GM10266 (cell line): Measurements from ENCODE around the gene FAM174B.

Experiments used
- DNase-seq: peaks from one replicate; pipeline ENCODE4 v3.0.0; 2012; ENCODE audit errors: extremely low spot score
- TF ChIP-seq, protein P1 (sequence below): IDR thresholded peaks from 2 replicates; pipeline ENCODE4 v1.5.1; 2012; ENCODE audit warnings: mild to moderate bottlenecking, low read depth; ENCODE audit not compliant: control insufficient read depth, insufficient read depth; ENCODE audit errors: missing control alignments

Gene FAM174B

GRCh38 chr15:92655178-92655995, at the start of gene FAM174B:
TSS of gene FAM174B (minus strand) at chr15:92655775.
- DNase-seq = peak; percentile 78
- TF ChIP-seq, protein P1, sequence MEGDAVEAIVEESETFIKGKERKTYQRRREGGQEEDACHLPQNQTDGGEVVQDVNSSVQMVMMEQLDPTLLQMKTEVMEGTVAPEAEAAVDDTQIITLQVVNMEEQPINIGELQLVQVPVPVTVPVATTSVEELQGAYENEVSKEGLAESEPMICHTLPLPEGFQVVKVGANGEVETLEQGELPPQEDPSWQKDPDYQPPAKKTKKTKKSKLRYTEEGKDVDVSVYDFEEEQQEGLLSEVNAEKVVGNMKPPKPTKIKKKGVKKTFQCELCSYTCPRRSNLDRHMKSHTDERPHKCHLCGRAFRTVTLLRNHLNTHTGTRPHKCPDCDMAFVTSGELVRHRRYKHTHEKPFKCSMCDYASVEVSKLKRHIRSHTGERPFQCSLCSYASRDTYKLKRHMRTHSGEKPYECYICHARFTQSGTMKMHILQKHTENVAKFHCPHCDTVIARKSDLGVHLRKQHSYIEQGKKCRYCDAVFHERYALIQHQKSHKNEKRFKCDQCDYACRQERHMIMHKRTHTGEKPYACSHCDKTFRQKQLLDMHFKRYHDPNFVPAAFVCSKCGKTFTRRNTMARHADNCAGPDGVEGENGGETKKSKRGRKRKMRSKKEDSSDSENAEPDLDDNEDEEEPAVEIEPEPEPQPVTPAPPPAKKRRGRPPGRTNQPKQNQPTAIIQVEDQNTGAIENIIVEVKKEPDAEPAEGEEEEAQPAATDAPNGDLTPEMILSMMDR = peak; percentile 1

DNA sequence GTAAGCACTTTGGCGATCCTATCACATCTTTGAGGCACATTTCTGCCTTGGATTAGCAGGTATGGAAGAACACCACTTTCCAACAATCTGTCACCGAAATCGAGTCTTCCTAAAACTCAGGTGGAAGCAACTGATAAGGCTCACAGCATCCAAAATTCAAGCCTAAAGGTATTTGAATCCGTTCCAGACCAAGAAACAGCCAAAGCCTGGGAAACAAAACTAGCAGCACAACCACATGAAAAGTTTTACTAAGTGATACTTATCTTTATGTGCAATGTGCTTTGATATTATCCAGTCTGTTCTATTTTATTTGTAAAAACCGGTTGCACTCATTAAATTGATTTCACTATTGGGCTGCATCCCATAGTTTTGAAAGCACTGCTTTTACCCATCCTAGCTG, 40.5 kb upstream of the FAM174B start:
- TF ChIP-seq, protein P1 = no peak
- DNase-seq = no peak

GRCh38 chr15:92693691-92694331, 38.2 kb upstream of the FAM174B start:
- TF ChIP-seq, protein P1 = peak; percentile 23
- no peak for DNase-seq

GRCh38 chr15:92690395-92690794, 34.8 kb upstream of the FAM174B start:
- TF ChIP-seq, protein P1 = no peak
- DNase-seq = no peak

GRCh38 chr15:92687746-92688145, 32.2 kb upstream of the FAM174B start:
- TF ChIP-seq, protein P1 = no peak
- no peak for DNase-seq

DNA sequence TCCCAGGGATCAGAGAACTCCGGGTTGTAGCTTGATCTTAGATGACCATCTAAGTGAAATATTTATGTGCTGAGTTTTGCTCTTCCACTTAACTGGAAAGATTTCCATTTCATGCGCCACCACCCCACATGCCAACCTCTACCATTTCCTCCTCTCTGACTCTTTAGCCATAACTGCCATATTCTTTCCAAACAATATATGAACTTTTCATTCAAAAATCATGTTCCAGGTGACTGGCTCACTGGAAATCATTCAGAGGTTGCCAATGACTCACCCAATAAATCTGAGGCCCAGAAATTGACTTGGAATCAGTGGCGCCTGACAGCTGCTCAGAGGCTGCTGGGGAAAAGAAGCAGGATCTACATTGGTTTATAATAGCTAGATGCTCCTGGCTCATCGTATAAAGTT, 31.6 kb upstream of the FAM174B start:
- TF ChIP-seq, protein P1 = no peak
- DNase-seq = no peak

DNA sequence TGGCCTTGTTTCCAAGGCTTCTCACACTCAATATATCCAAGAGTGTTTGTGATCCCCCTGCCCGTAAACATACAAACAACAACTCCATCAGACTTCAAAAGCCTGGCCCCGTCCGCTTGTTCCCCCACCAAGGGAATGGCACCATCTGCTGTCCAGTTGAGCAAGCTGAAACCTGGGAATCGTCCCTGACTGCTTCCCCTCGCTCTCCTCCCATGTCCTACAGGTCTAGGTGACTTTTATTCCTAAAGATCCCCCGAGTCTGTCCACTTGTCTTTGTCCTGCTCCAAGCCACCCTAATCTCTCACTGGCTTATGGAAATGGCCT, 27.9 kb upstream of the FAM174B start:
- no peak for DNase-seq

More for the DNA sequence above, 27.9 kb upstream of the FAM174B start:
- TF ChIP-seq, protein P1 = peak; percentile 41
